NB4 (cell line): Measurements from ENCODE around the gene AMBRA1.

Source experiments
- DNase-seq: peaks from one replicate; pipeline ENCODE4 v3.0.0; 2010; ENCODE audit warnings: low read depth
- H3K4me3 ChIP-seq: one replicate; pipeline ENCODE4 v1.5.1; 2011; ENCODE audit warnings: mild to moderate bottlenecking, low read depth, low read length, moderate library complexity
- MAX ChIP-seq: IDR thresholded peaks from 2 replicates; pipeline ENCODE4 v1.6.1; 2011; ENCODE audit warnings: low read depth, low read length
- MYC ChIP-seq: IDR thresholded peaks from 2 replicates; pipeline ENCODE4 v1.6.1; 2011; ENCODE audit warnings: low read depth, low read length
- POLR2A ChIP-seq: IDR thresholded peaks from 2 replicates; pipeline ENCODE4 v1.6.1; 2011; ENCODE audit warnings: mild to moderate bottlenecking; ENCODE audit not compliant: insufficient read length; ENCODE audit errors: extremely low read depth
- TF ChIP-seq, protein P1 (sequence below): IDR thresholded peaks from one replicate; pipeline ENCODE4 v1.5.1; 2012; ENCODE audit warnings: low read depth, low read length

Gene AMBRA1

DNA sequence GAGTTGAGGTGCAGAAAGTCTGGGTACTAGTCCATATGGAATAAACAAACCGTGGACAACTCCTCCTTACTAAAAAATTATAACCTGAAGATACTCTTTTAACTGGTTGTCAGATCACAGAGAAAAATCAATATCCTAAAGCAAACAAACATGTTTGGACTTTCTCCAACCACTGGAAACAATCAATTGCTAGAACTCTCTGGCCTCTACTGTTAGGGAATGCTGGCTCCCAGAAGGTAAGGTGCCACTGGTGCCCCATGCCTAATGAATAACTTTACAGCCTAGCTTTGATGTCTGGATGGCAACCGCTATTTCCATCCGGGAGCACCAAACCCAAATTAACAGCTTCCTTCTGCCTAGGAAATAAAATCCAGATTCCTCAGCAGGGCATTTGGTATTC, 74.5 kb downstream of the AMBRA1 start:
- TF ChIP-seq MYC (no peak), MAX (no peak), POLR2A (no peak)
- TF ChIP-seq, protein P1, sequence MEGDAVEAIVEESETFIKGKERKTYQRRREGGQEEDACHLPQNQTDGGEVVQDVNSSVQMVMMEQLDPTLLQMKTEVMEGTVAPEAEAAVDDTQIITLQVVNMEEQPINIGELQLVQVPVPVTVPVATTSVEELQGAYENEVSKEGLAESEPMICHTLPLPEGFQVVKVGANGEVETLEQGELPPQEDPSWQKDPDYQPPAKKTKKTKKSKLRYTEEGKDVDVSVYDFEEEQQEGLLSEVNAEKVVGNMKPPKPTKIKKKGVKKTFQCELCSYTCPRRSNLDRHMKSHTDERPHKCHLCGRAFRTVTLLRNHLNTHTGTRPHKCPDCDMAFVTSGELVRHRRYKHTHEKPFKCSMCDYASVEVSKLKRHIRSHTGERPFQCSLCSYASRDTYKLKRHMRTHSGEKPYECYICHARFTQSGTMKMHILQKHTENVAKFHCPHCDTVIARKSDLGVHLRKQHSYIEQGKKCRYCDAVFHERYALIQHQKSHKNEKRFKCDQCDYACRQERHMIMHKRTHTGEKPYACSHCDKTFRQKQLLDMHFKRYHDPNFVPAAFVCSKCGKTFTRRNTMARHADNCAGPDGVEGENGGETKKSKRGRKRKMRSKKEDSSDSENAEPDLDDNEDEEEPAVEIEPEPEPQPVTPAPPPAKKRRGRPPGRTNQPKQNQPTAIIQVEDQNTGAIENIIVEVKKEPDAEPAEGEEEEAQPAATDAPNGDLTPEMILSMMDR: no peak
- no peak for DNase-seq
- no peak overlapping the region for H3K4me3 ChIP-seq

- peak; percentile 72 for DNase-seq
Measured at GRCh38 chr11:46518928-46519327, 74.9 kb downstream of the AMBRA1 start.

GRCh38 chr11:46514370-46514769, 79.5 kb downstream of the AMBRA1 start:
- no peak overlapping the region for H3K4me3 ChIP-seq
- DNase-seq: no peak
- TF ChIP-seq MYC: no peak
- TF ChIP-seq POLR2A: no peak
- TF ChIP-seq MAX: no peak
- TF ChIP-seq, protein P1: no peak

More at GRCh38 chr11:46518928-46519327, 74.9 kb downstream of the AMBRA1 start:
- peak overlapping the region; percentile 16 for H3K4me3 ChIP-seq

DNA sequence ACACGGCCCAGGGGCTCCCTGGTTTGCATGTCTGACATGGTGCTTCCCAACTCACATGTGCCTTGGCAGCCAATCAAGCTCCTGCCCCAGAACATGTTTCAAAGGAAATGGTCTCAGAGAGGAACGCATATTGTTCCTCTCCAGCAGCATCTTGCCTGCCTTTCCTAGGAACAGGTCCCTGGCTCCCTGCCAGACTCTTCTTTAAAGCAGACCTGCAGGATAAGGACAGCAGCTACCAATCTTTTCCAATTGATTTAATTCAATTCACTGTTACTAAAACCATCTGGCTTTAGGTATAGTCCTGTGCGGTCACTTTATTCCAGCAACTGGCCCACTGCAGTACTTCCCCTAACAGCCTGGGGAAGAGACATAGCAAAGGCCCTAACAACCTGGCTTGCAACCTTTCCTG, 79.9 kb downstream of the AMBRA1 start:
- TF ChIP-seq POLR2A: no peak
- DNase-seq: no peak
- no peak overlapping the region for H3K4me3 ChIP-seq

DNA sequence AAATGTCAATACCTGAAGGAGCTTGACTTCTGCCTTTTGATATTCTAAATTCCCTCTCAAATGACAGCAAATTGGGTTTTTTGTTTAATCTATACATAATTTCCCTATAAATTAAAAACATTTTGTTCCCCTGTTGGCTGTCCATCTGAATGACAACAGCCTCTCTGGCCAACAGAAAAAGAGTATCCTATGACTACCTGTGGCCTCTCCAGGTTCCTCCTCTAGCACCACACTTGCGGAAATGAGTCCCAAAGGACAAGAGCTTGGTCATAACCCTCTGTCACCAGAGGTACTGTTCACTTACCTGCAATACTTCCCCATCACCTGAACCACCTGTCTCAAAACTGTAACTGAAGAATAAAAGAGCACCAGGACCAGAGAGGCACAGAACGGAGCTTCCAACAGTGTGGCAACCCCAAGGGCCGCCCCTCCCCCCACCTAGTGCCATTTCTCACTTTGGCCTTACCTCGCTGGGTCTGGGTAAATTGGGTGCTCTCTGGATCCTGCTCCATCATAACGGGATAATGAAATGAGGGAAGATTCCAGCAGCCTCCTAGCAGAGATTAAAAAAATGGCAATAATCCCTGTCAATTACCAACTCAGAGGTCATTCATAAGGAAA, 81.5 kb downstream of the AMBRA1 start:
- no peak for TF ChIP-seq MAX
- no peak for TF ChIP-seq POLR2A
- no peak for TF ChIP-seq MYC
- TF ChIP-seq, protein P1: no peak
- no peak overlapping the region for H3K4me3 ChIP-seq
- DNase-seq: no peak

DNA sequence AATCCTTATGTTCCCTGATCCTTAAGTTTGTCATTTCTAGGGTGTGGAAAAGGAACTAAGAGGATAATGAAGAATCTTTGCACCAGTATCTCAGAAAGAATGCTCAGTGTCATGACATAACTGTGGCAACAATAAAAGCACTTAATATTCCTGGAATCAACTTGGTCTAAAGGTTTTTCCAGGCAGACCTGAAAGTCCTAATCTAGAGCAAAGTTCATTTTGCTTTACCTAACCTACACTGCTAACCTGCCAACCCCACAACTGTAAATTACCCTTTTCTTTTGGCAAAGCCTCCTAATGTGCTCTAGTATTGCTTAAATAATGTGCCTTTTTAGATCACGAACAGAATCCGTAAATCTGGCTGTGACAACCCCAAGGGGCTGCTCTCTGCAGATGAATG, 82.5 kb downstream of the AMBRA1 start:
- TF ChIP-seq MYC: no peak
- TF ChIP-seq POLR2A: no peak
- TF ChIP-seq, protein P1: no peak
- TF ChIP-seq MAX: no peak
- DNase-seq: no peak
- no peak overlapping the region for H3K4me3 ChIP-seq

DNA sequence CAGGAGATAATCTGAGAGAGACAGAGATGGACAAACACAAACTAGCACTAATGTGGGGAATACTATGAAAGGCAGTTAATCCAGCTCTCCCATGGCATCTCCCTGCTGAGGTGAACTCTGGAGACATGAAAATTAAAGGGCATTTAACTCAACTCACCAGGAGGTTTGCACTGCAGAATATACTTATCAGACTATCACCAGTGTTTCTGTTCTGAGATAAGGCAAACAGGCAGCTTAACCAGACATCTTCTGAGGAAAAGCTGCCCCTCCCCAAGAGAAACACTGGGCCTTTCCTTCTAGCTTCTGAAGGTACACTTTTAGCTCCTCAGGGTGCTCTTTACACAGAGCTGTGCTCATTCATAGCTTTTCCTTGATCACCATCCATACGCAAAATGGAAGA, 85.5 kb downstream of the AMBRA1 start:
- no peak overlapping the region for H3K4me3 ChIP-seq
- TF ChIP-seq, protein P1: no peak
- TF ChIP-seq POLR2A: no peak
- no peak for TF ChIP-seq MAX
- no peak for TF ChIP-seq MYC
- DNase-seq: no peak
